Measurements from ENCODE around the gene CEPT1. TPM values are rescaled to one million over a fixed set of nuclear protein-coding genes. Genes with fewer than 3 reads are reported as not detected.
A peak's percentile ranks its signal among the peaks of the same experiment; 100 is the strongest.

Gene CEPT1
- total and polyA plus RNA-seq, 2 donors = 55.3 to 56.9 TPM

DNA sequence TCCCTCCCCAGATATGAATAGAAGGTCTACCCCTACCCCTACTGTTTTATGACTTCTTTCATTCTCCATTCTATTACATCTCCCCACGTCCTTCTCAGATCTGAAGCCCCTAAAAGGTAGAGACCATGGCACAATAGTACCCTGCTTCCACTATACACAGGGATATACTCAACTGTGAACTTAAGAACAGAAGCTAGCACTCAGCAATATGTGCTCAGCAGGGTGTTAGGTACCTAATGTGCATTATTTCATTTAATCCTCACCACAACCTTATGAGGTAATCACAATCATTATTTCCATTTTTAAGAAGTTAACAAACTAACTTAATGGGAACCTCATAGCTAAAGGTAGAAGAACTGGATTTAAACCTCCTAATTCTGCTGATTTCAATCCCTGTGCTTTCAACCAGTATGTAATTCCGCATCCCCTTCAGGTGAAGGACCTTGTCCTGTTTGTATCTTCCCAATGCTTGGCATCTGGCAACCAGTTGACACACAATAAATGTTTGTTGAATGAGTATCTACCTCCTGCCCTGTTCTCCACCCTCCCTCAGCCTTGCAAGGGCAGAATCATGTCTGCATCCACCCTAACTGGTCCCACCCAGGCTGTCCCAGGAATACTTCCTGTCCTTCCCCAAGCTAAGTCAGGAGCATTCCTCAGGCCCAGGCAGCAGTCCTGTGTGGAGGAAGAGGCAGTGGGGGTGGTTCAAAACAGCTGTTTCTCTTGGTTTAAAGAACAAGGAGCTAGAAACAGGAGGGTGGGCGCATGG is 53.9 kb downstream of the CEPT1 start:
- H3K9me3 ChIP-seq (ENCODE audit: control insufficient read depth in 2 of 2, insufficient read depth in 1 of 2, low read length in 1 of 2) = no peaks in the 10 kb centered on the region
- no peak overlapping the region for H3K4me3 ChIP-seq (ENCODE audit: low read length in 2 of 2)
- peaks cover 9 to 56% of the 10 kb centered on the region in 2 donors for H3K4me1 ChIP-seq (ENCODE audit: control insufficient read depth in 2 of 2, insufficient read depth in 2 of 2, low read length in 2 of 2)
- no peaks in the 10 kb centered on the region for H3K27me3 ChIP-seq (ENCODE audit: control insufficient read depth in 2 of 2, insufficient read depth in 1 of 2, low read length in 1 of 2)
- no peak for DNase-seq (ENCODE audit: low read depth in 6 of 9, low spot score in 9 of 9)
- H3K27ac ChIP-seq (ENCODE audit: low read depth in 1 of 2, low read length in 1 of 2) = peak overlapping the region in 1 of 2 donors; percentile 67
- 97% methylated on average over 3 of the region's 3 CpGs for WGBS
- H3K36me3 ChIP-seq (ENCODE audit: control insufficient read depth in 2 of 2, insufficient read depth in 2 of 2, low read length in 1 of 2) = peaks cover 56 to 86% of the 10 kb centered on the region in 2 donors

DNA sequence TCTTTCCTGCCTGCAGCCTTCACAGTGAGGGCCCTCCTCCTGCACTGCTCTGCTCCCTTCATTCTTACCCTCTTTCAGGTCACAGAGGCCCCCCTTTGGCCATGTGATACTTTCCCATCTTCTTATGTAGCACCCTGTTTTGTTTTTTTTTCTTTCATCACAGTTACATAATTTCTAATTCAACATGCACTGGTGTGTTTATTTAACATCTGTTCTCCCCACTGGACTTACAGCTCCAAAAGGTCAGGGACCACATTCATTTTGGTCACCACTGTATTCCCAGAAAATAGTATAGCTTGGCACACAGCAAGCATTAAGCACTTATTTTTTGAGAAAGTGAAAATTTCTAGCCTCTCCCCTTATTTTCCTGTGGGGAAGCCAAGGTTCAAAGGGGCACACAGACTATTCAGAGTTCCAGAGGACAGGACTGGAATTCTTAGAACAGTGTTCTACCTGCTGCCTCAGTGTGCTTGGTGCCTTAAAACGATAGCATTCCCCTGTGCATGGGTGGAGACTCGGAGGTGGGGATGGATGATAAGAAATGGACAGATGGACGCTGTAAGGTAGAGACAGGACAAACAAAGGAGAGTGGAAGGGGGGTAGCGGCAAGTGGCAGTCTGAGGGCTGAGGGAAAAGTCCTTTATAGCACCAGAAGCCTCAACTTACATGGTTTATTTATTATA is 55.1 kb downstream of the CEPT1 start:
- peaks cover 20 to 68% of the 10 kb centered on the region in 2 donors for H3K4me1 ChIP-seq (ENCODE audit: control insufficient read depth in 2 of 2, insufficient read depth in 2 of 2, low read length in 2 of 2)
- H3K4me3 ChIP-seq (ENCODE audit: low read length in 2 of 2) = no peak overlapping the region
- H3K27ac ChIP-seq (ENCODE audit: low read depth in 1 of 2, low read length in 1 of 2) = no peak overlapping the region
- H3K27me3 ChIP-seq (ENCODE audit: control insufficient read depth in 2 of 2, insufficient read depth in 1 of 2, low read length in 1 of 2) = no peaks in the 10 kb centered on the region
- H3K36me3 ChIP-seq (ENCODE audit: control insufficient read depth in 2 of 2, insufficient read depth in 2 of 2, low read length in 1 of 2) = peaks cover 51 to 75% of the 10 kb centered on the region in 2 donors
- no peaks in the 10 kb centered on the region for H3K9me3 ChIP-seq (ENCODE audit: control insufficient read depth in 2 of 2, insufficient read depth in 1 of 2, low read length in 1 of 2)
- 82% methylated on average over 4 of the region's 4 CpGs for WGBS
- no peak for DNase-seq (ENCODE audit: low read depth in 6 of 9, low spot score in 9 of 9)

DNA sequence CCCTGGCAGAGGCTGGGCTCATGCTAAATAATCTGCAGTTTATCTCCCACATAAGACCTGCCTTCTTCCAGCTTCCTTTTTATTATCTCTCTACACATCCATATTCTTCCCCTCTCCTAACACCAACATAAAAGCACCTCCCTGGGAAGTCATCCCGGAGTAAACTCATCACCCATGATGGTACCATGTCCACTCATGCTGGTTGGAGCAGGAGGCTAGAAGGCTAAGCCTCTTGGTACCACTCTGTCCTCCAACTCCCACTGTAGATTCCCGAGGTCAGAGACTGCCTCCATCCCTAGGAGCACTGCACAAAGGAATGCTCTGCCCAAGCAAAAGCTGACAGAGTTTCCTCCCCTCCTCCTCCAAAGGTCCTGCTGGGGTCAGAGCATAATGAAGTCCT is 56.2 kb downstream of the CEPT1 start:
- H3K4me1 ChIP-seq (ENCODE audit: control insufficient read depth in 2 of 2, insufficient read depth in 2 of 2, low read length in 2 of 2) = peaks cover 24 to 79% of the 10 kb centered on the region in 2 donors
- WGBS = over 99% methylated on average over 2 of the region's 2 CpGs
- H3K4me3 ChIP-seq (ENCODE audit: low read length in 2 of 2) = peak overlapping the region in 1 of 2 donors; percentile 43
- no peak for DNase-seq (ENCODE audit: low read depth in 6 of 9, low spot score in 9 of 9)
- no peaks in the 10 kb centered on the region for H3K9me3 ChIP-seq (ENCODE audit: control insufficient read depth in 2 of 2, insufficient read depth in 1 of 2, low read length in 1 of 2)
- H3K27me3 ChIP-seq (ENCODE audit: control insufficient read depth in 2 of 2, insufficient read depth in 1 of 2, low read length in 1 of 2) = no peaks in the 10 kb centered on the region
- H3K27ac ChIP-seq (ENCODE audit: low read depth in 1 of 2, low read length in 1 of 2) = no peak overlapping the region
- peaks cover 45 to 64% of the 10 kb centered on the region in 2 donors for H3K36me3 ChIP-seq (ENCODE audit: control insufficient read depth in 2 of 2, insufficient read depth in 2 of 2, low read length in 1 of 2)

DNA sequence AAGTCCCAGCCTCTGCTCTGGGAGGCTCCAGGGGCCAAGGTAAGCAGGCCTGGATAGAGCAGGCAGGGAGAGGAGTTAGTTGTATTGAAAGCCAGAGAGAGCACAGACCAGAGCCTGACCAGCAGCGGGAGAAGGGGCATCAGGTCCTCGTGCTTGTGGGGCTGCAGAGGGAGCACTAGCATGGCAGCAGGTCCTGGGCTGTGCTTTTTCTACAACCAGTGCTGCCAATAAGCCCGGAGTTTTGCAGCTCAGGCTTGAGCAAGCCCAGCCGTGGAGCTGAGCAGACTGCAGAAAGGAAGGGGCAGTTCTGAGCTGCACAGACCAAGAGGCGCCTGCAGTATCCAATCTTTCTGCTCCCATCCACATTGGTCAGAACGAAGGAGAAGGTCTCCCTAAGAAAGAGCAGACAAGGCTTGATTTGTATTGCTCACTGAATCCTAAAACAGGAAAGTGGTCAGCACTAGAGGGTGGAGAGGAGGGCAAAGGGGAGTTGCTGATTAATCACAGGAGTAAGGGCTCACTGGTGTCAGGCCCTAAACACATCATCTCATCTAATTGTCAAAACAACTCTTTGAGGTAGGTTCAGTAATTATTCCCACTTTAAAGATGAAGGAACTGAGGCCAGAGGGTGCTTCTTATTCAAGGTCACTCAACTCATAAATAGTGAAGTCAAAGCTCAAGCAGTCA is 57.7 kb downstream of the CEPT1 start:
- H3K27ac ChIP-seq (ENCODE audit: low read depth in 1 of 2, low read length in 1 of 2) = peak overlapping the region in 1 of 2 donors; percentile 85
- H3K27me3 ChIP-seq (ENCODE audit: control insufficient read depth in 2 of 2, insufficient read depth in 1 of 2, low read length in 1 of 2) = no peaks in the 10 kb centered on the region
- DNase-seq (ENCODE audit: low read depth in 6 of 9, low spot score in 9 of 9) = peak in 1 of 9 donors; percentile 71
- peak overlapping the region; percentile 37 to 43 for H3K4me3 ChIP-seq (ENCODE audit: low read length in 2 of 2)
- H3K4me1 ChIP-seq (ENCODE audit: control insufficient read depth in 2 of 2, insufficient read depth in 2 of 2, low read length in 2 of 2) = peaks cover 35 to 81% of the 10 kb centered on the region in 2 donors
- H3K36me3 ChIP-seq (ENCODE audit: control insufficient read depth in 2 of 2, insufficient read depth in 2 of 2, low read length in 1 of 2) = peaks cover 32 to 49% of the 10 kb centered on the region in 2 donors
- no peaks in the 10 kb centered on the region for H3K9me3 ChIP-seq (ENCODE audit: control insufficient read depth in 2 of 2, insufficient read depth in 1 of 2, low read length in 1 of 2)
- 76% methylated on average over 6 of the region's 6 CpGs for WGBS

DNA sequence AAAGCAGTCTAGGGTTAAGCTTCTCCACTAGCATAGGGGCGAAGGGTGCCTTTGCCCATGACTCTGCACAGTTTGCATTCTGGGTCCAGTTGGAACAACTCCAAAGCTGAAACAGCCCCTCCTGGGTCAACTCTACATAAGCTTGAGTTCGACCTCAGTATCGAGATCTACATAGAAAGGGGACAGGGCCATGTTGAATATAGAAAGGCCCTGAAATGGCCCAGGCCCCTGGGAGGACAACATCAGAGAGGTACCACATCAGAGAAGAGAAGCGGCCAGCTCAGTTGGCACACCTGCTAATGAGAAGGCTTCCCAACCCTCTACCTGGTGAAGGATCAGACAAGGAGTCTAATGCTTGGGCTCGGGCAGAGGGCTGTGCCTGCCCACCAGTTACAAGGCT is 58.8 kb downstream of the CEPT1 start:
- Histone ChIP-seq H3K27ac (ENCODE audit: low read depth in 1 of 2, low read length in 1 of 2) (peak overlapping the region; percentile 85 to 86), H3K4me1 (ENCODE audit: control insufficient read depth in 2 of 2, insufficient read depth in 2 of 2, low read length in 2 of 2) (peaks cover 44 to 85% of the 10 kb centered on the region in 2 donors), H3K36me3 (ENCODE audit: control insufficient read depth in 2 of 2, insufficient read depth in 2 of 2, low read length in 1 of 2) (peaks cover 30 to 44% of the 10 kb centered on the region in 2 donors), H3K27me3 (ENCODE audit: control insufficient read depth in 2 of 2, insufficient read depth in 1 of 2, low read length in 1 of 2) (no peaks in the 10 kb centered on the region), H3K4me3 (ENCODE audit: low read length in 2 of 2) (peak overlapping the region; percentile 37 to 43), H3K9me3 (ENCODE audit: control insufficient read depth in 2 of 2, insufficient read depth in 1 of 2, low read length in 1 of 2) (no peaks in the 10 kb centered on the region)
- WGBS = 80% methylated on average over 5 of the region's 5 CpGs
- DNase-seq (ENCODE audit: low read depth in 6 of 9, low spot score in 9 of 9) = no peak

DNA sequence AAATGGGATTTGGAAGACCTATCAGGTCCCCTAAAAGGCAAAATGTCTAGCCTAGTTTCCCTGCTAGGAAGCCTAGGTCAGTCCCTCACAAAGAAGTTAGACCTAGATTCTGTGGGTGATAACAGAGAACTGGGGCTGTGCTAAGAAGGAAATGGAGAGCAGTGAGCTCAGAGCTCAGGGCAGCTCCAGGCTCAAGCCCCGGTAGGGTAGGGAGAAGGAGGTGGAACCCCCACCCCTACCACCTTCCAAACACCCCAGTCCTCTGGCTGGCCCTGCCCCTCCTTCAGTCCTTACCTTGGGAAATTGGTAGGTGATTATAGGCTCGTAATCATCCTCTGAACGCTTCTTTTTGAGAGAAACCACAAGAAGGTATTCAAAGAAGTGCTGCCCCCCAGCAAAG is 59.3 kb downstream of the CEPT1 start:
- H3K36me3 ChIP-seq (ENCODE audit: control insufficient read depth in 2 of 2, insufficient read depth in 2 of 2, low read length in 1 of 2) = peaks cover 25 to 39% of the 10 kb centered on the region in 2 donors
- H3K9me3 ChIP-seq (ENCODE audit: control insufficient read depth in 2 of 2, insufficient read depth in 1 of 2, low read length in 1 of 2) = no peaks in the 10 kb centered on the region
- peak in 1 of 9 donors; percentile 50 for DNase-seq (ENCODE audit: low read depth in 6 of 9, low spot score in 9 of 9)
- no peaks in the 10 kb centered on the region for H3K27me3 ChIP-seq (ENCODE audit: control insufficient read depth in 2 of 2, insufficient read depth in 1 of 2, low read length in 1 of 2)
- H3K4me3 ChIP-seq (ENCODE audit: low read length in 2 of 2) = peak overlapping the region; percentile 37 to 43
- peaks cover 44 to 81% of the 10 kb centered on the region in 2 donors for H3K4me1 ChIP-seq (ENCODE audit: control insufficient read depth in 2 of 2, insufficient read depth in 2 of 2, low read length in 2 of 2)
- peak overlapping the region; percentile 85 to 86 for H3K27ac ChIP-seq (ENCODE audit: low read depth in 1 of 2, low read length in 1 of 2)
- WGBS = 30% methylated on average over 3 of the region's 3 CpGs

DNA sequence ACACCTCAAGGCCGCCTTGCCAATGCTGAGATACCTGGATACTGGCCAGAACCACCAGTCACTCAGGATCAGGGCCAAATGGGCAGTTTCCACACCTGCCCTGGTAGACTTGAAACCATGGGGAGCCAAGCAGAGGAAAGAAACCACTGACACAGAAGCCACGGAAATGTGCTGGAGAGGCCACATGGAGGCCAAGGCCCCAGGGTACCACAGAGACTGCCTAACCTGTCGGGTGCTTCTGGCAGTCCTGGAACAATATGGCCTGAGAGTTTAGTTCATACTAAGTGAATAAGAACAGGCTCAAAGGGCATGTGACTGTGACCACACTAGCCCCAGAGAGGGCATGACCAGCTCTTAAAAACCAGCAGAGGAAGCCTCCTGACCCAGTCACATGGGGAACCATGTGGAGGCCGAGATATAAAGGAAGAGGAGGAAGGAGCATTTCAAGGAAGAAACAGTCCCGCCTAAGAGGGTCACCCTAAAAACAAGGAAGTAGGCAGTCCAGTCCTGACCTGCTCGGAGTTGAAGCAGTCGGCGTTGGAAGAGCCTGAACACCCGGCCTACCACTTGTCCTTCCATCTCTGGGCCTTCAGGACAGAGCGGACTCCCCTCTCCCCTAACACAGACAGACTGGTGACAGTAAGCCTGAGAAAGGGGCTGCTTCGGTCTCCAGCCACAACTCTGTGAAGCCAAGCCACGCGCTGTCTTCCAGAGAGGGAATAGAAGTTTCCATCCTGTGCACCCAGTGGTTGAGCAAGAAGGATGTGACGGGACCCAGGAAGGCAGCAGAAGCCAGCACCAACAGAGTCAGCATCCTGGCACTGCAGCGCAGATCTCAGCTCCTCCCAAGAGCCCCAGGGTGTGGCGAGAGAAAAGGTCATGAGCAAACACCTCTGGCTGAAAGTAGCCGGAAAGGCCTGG is 60.1 kb downstream of the CEPT1 start, which contains the start of gene DENND2D:
Gene DENND2D, minus strand, starts transcription at position 766 of the 921 bp plus-strand sequence. Its CDS starts 187 bp downstream, at position 579.
- Histone ChIP-seq H3K4me3 (ENCODE audit: low read length in 2 of 2) (peak within 1 kb of the TSS; percentile 37 to 43), H3K27me3 (ENCODE audit: control insufficient read depth in 2 of 2, insufficient read depth in 1 of 2, low read length in 1 of 2) (no peaks in the 10 kb centered on the region), H3K27ac (ENCODE audit: low read depth in 1 of 2, low read length in 1 of 2) (peak within 1 kb of the TSS; percentile 85 to 86), H3K9me3 (ENCODE audit: control insufficient read depth in 2 of 2, insufficient read depth in 1 of 2, low read length in 1 of 2) (no peaks in the 10 kb centered on the region), H3K4me1 (ENCODE audit: control insufficient read depth in 2 of 2, insufficient read depth in 2 of 2, low read length in 2 of 2) (peaks cover 51 to 82% of the 10 kb centered on the region in 2 donors), H3K36me3 (ENCODE audit: control insufficient read depth in 2 of 2, insufficient read depth in 2 of 2, low read length in 1 of 2) (peaks cover 19 to 31% of the 10 kb centered on the region in 2 donors)
- WGBS = 86% methylated on average over 17 of the region's 17 CpGs
- DNase-seq (ENCODE audit: low read depth in 6 of 9, low spot score in 9 of 9) = peak in 1 of 9 donors; percentile 67

DNA sequence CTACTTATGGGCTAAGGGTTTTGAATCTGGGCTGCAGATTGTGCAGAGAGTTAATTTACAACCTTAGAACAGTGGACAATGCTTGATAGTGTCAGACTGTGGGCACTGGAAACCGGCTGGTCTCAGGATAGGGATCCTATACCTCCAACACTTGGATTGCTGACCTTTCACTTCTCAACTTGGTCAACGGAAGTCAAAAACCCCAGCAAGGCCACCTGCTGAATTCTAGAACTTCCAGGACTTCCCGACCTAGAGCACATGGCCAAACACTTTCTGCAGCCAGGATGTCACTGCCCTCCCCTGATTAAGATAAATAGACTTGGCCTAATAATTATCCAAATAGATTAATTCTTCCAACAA is 60.8 kb downstream of the CEPT1 start:
- no peak for DNase-seq (ENCODE audit: low read depth in 6 of 9, low spot score in 9 of 9)
- Histone ChIP-seq H3K9me3 (ENCODE audit: control insufficient read depth in 2 of 2, insufficient read depth in 1 of 2, low read length in 1 of 2) (no peaks in the 10 kb centered on the region), H3K4me1 (ENCODE audit: control insufficient read depth in 2 of 2, insufficient read depth in 2 of 2, low read length in 2 of 2) (peaks cover 53 to 81% of the 10 kb centered on the region in 2 donors), H3K36me3 (ENCODE audit: control insufficient read depth in 2 of 2, insufficient read depth in 2 of 2, low read length in 1 of 2) (peaks cover 14 to 26% of the 10 kb centered on the region in 2 donors), H3K4me3 (ENCODE audit: low read length in 2 of 2) (peak overlapping the region; percentile 37 to 43), H3K27me3 (ENCODE audit: control insufficient read depth in 2 of 2, insufficient read depth in 1 of 2, low read length in 1 of 2) (no peaks in the 10 kb centered on the region), H3K27ac (ENCODE audit: low read depth in 1 of 2, low read length in 1 of 2) (peak overlapping the region; percentile 85 to 86)
- 94% methylated on average over 3 of the region's 3 CpGs for WGBS
